NCI-H2227 (cell line): ENCODE measurements around the gene RNF112.

ENCODE experiments used
- DNase-seq: peaks from one replicate; lab custom pipeline; 2025; ENCODE audit not compliant: unreplicated experiment; lab: John Stamatoyannopoulos, UW

RNF112 gene

DNA sequence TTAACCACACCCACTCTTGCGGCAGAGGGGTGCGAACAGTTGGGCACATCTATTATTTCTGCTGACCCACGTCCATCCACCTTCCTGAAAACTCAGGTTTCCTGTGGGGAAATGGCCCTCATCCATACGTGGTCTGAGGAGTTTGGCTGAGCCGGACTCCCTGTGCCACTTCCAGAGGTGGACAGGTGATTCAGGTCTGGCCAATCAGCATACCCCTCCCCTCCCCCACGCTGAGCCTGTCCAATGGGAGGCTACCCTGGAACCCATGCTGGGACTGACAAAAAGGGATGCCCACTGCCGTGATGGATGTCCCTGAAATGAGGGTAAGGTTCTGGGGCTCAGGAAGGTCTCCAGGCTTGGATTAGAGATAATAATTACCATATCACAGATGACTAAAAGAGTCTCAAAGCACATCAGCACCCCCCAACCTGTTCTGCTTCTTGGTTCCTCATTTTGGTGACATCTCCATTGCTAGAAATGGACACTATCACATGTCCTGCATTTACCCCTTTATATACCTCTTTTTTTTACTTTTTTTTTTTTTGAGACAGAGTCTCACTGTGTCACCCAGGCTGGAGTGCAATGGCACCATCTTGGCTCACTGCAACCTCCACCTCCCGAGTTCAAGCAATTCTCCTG is 38.0 kb upstream of the RNF112 start:
- DNase-seq = no peak

DNA sequence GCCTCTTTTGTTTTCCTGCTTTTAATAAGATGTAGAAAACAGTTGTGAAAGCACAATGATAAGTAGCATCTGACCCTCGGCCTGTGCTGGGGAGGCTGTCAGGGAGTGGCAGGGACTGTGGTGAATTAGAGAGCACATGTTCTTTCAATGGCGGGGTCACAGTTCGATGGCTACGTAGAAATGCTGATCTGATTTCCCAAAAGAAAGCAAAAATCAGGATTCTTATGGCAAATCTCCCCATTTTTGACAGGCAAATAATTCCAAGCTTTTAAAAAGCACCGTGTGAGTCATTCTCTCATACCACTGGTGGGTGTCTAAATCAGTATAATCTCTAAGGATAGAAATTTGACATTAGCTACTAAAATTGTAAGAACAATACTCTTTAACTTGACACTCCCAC is 36.9 kb upstream of the RNF112 start:
- DNase-seq = no peak

DNA sequence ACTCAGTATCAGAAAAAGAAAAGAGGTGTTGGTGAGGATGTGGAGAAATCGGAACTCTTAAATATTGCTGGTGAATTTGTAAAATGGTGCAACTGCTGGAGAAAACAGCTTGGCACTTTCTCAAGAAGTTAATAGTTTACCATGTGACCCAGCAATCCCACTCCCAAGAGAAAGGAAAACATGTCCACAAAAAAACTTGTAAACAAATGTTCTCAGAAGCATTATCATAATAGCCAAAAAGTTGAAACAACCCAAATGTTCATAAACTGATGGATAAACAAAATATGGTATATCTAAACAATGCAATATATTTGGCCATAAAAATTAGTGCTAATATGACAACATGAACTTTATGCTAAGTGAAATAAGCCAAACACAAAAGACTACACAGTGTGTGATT is 35.3 kb upstream of the RNF112 start:
- no peak for DNase-seq

- peak; percentile 35 for DNase-seq
These were observed 34.2 kb upstream of the RNF112 start for GRCh38 chr17:19376811-19377210.

DNA sequence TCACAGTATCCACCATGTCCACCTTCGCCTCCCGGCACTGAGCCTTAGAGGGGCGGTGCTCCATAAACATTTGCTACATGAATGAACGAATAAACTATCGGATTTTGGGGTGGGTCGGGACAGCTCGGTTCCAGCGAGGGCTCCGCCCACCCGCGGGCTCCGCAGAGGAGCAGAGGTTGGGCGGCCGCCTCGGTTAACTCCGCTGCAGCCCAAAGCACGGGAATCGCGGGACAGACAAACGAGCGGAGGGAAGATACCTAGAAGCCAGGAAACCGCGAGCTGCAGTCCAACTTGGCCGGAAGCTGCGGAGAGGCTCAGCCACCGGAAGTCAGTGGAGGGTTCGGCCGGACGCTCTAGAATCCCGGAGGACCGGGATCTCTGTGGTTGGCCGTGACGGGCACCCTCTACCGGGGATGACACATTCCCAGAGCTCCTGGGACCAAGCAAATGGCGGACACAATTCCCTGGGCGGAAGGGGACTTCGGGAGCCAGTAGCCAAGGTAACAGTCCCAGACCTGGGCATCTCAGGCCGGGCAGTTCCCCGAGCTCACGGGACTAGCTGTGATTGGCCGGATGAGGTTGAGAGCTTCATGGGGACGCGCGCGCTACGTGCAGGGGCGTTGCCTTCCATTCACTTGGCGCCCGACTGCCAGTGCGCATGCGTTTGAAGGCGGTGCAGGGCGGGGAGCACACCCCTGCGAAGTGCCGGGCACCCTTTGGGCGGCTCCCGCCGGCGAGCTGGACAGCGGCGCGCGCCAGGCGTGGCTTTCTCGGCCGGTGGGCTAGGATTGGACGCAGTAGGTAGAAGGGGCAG is 33.2 kb upstream of the RNF112 start:
- DNase-seq = peak; percentile 97

GRCh38 chr17:19378416-19379360 is 32.3 kb upstream of the RNF112 start, which contains the start of gene MAPK7:
TSS of gene MAPK7 (plus strand) at chr17:19378498. CDS start at chr17:19378901, 403 bp downstream.
- DNase-seq = no peak

- no peak for DNase-seq
These were observed 31.5 kb upstream of the RNF112 start for GRCh38 chr17:19379361-19380065.

- DNase-seq = no peak
These were observed 30.3 kb upstream of the RNF112 start for GRCh38 chr17:19380481-19381301.

DNA sequence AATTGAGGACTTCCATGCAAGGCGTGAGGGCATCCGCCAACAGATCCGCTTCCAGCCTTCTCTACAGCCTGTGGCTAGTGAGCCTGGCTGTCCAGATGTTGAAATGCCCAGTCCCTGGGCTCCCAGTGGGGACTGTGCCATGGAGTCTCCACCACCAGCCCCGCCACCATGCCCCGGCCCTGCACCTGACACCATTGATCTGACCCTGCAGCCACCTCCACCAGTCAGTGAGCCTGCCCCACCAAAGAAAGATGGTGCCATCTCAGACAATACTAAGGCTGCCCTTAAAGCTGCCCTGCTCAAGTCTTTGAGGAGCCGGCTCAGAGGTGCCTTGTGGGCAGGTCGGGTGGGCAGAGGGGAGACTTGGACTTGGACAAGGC is 29.7 kb upstream of the RNF112 start:
- DNase-seq = no peak

- no peak for DNase-seq
These were observed 29.1 kb upstream of the RNF112 start for GRCh38 chr17:19381741-19382444.

GRCh38 chr17:19382531-19383444 is 28.2 kb upstream of the RNF112 start:
- DNase-seq = no peak

GRCh38 chr17:19383681-19384470 is 27.2 kb upstream of the RNF112 start:
- DNase-seq = no peak

DNA sequence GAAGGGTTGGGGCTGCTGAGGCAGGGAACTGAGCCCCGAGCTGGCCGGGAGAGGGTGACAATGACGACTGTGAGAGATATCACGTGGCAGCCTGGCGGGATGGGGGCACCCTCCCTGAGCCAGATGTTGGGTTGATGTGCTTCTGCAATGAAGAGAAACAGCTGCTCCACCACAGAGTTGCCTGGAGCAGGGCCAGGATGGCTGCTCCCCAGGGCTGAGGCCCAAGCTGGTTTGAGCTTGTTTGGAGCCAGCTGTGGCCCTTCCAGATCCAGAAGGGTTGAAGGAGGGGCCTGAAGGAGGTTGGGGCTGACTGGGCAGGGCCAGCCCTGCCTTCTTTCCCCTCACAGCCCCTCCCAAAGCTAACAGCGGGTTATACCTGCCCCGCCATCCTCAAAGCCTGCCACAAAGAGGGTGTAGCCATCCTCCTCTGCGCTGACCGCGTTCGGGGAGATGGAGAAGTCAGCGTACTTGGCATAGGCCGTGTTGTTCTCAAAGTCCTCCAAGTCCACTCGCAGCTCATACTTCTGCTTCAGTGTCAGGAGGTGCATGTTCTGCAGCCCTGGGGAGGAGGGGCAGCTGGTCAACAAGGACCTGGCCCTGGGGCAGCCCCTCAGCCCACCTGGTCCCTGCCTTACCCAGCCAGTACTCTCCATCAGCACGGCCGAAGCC is 26.2 kb upstream of the RNF112 start:
- no peak for DNase-seq

GRCh38 chr17:19385521-19385983 is 25.5 kb upstream of the RNF112 start:
- DNase-seq = no peak

DNA sequence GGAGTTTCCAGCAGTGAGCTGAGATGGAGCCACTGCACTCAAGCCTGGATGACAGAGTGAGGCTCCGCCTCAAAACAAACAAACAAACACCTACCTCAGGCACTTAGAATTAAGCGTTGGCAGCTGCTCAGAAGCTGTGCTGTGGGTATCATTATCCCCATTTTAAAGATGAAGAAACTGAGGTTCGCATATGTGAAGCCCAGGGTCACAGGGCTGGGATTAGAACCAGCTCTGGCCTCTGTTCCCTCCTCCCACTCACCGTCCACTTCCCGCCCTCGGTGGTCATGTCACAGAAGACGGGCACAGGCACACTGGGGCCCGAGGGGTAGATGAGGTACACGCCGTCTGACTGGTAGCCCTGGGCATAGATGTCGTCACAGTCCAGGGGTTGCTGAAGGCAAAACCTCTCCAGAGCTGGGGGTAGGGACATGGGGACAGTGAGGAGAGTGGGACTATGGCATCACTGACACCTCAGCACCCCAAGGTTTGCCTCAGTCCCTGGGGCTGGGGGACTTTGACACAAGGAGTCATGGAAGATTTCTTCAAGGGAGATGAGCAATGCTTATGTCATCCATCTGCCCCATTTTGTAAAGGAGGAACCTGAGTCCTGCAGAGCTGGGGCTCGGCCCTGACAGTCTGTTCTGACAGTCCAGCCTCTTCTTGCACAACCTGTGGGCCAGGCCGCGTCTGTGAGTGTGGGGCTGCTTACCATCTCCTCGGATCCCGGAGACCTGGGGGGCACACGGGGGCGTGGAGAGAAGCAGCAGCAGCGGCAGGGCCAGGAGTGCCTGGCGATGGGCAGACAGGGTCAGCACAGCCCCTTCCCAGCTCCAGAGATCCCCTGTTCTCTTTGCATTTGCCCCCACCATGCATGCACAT is 24.7 kb upstream of the RNF112 start:
- no peak for DNase-seq
